ENCODE measurements around the gene NXNL1.

NXNL1 gene

GRCh38 chr19:17419154-17419620, 41.5 kb downstream of the NXNL1 start:
- no peak for DNase-seq

DNA sequence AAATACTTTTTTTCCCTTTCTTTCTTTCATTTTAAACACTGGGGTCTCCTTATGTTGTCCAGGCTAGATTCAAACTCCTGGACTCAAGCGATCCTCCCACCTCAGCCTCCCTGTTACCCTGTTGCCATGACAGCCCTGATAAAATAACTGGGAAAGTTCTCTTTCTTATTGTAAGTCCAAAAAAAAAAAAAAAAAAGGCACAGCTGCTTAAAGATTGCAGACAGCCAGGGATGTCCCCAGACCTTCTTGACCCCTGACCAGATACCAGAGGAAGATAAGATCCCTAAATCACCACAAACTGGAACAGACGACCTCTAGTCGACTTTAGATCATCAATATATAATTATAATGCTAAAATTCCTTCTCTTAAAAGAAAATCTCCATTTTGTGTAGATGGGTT, 42.0 kb downstream of the NXNL1 start:
- no peak for DNase-seq

GRCh38 chr19:17415121-17415520, 45.6 kb downstream of the NXNL1 start:
- no peak for DNase-seq

DNA sequence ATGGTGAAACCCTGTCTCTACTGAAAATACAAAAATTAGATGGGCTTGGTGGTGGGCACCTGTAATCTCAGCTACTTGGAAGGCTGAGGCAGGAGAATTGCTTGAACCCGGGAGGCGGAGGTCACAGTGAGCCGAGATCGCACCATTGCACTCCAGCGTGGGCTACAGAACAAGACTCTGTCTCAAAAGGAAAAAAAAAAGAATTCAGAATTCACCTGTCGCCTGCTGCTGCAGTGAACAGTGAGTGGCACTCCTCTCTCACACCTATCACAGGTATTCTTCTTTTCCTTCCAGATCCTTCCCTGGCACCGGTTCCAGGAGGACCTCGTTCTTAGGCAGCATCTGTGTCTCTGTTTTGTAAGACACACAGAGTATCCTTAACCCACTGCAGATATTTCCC, 46.6 kb downstream of the NXNL1 start:
- DNase-seq: no peak

- no peak for DNase-seq
Observed at GRCh38 chr19:17411801-17412200, 48.9 kb downstream of the NXNL1 start.

DNA sequence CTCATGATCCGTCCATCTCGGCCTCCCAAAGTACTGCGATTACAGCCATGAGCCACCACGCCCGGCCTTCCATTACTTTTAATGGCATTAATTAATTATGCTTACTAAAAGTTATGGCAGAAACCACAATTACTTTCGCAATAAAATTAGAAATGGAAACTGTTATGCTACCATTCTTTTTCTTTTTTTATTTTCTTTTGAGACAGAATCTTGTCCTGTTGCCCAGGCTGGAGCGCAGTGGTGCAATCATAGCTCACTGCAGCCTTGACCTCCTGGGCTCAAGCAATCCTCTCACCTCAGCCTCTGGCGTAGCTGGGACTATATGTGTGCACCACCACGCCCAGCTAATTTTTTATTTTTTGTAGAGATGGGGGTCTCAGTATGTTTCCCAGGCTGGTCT, 50.7 kb downstream of the NXNL1 start:
- no peak for DNase-seq

- no peak for DNase-seq
Observed at GRCh38 chr19:17406887-17407196, 53.9 kb downstream of the NXNL1 start.

GRCh38 chr19:17406046-17406886, 54.5 kb downstream of the NXNL1 start:
- DNase-seq: peak; percentile 35

All from inflammatory macrophage treated with lipopolysaccharide for 4 hours (primary cell).